HS-27A (cell line): Measurements from ENCODE around the gene BCL7A.
"Not testable (repeated sequence)": the region's sequence is repeated elsewhere in the genome, so short reads cannot be mapped to it uniquely, and the experiment has no call there.

ENCODE experiments used
- DNase-seq: peaks from one replicate; pipeline ENCODE4 v3.0.0-alpha.2; 2012; ENCODE audit warnings: low read depth, missing footprints

Gene BCL7A

GRCh38 chr12:122021822-122022392 lies at the start of gene BCL7A:
BCL7A (plus strand) TSS chr12:122021884; CDS start chr12:122022092, 208 bp downstream.
- no peak for DNase-seq

- DNase-seq = no peak
These were observed 47.4 kb upstream of the BCL7A start for GRCh38 chr12:121974026-121974985.

- DNase-seq = no peak
These were observed 46.7 kb upstream of the BCL7A start for GRCh38 chr12:121975021-121975420.

- DNase-seq = no peak
These were observed 44.7 kb upstream of the BCL7A start for GRCh38 chr12:121976950-121977349.

GRCh38 chr12:121980191-121980891 lies 41.3 kb upstream of the BCL7A start:
- no peak for DNase-seq

GRCh38 chr12:121980892-121981272 lies 40.8 kb upstream of the BCL7A start:
- no peak for DNase-seq

GRCh38 chr12:121981456-121981855 lies 40.2 kb upstream of the BCL7A start:
- DNase-seq = no peak

GRCh38 chr12:121982950-121983349 lies 38.7 kb upstream of the BCL7A start:
- no peak for DNase-seq

- no peak for DNase-seq
These were observed 38.0 kb upstream of the BCL7A start for GRCh38 chr12:121983536-121984210.

- DNase-seq = no peak
These were observed 35.0 kb upstream of the BCL7A start for GRCh38 chr12:121986489-121987245.

GRCh38 chr12:121988519-121988918 lies 33.2 kb upstream of the BCL7A start:
- DNase-seq = not testable (repeated sequence)

GRCh38 chr12:121989276-121990113 lies 32.2 kb upstream of the BCL7A start:
- DNase-seq = no peak

- DNase-seq = no peak
These were observed 31.5 kb upstream of the BCL7A start for GRCh38 chr12:121990114-121990647.

- no peak for DNase-seq
These were observed 30.7 kb upstream of the BCL7A start for GRCh38 chr12:121990692-121991603.

GRCh38 chr12:121992059-121992879 lies 29.4 kb upstream of the BCL7A start:
- peak; percentile 73 for DNase-seq

GRCh38 chr12:121996050-121996944 lies 25.4 kb upstream of the BCL7A start:
- no peak for DNase-seq

GRCh38 chr12:121996945-121997612 lies 24.6 kb upstream of the BCL7A start:
- DNase-seq = no peak
